K562 (cell line): ENCODE results near the gene ECSCR. TPM values are rescaled to one million over a fixed set of nuclear protein-coding genes. Genes with fewer than 3 reads are reported as not detected.

Experiments used
- BCOR ChIP-seq: fragments of 450-650 bp; IDR thresholded peaks from 2 replicates; pipeline ENCODE4 v1.6.1; 2016
- CBX3 ChIP-seq, 2 experiments: IDR thresholded peaks; 1 replicate in 1 of 2; 2 replicates in 1 of 2; pipeline ENCODE4 v1.6.1; 2012; ENCODE audit warnings: inconsistent platforms in 2 of 2, low read length in 2 of 2, borderline replicate concordance in 1 of 2, control low read depth in 1 of 2
- CCNT2 ChIP-seq: IDR thresholded peaks from 2 replicates; pipeline ENCODE4 v1.6.1; 2011; ENCODE audit warnings: borderline replicate concordance, low read depth, mild to moderate bottlenecking, moderate library complexity, mixed read lengths, low read length; ENCODE audit not compliant: insufficient read length; ENCODE audit errors: extremely low read depth
- CREM ChIP-seq: IDR thresholded peaks from 2 replicates; pipeline ENCODE4 v1.6.1; 2014; ENCODE audit warnings: antibody characterized with exemption, low read depth
- GATAD2B ChIP-seq: fragments of 450-650 bp; IDR thresholded peaks from 2 replicates; pipeline ENCODE4 v1.6.1; 2017; ENCODE audit warnings: mild to moderate bottlenecking, borderline replicate concordance
- HDAC3 ChIP-seq: fragments of 450-650 bp; IDR thresholded peaks from 2 replicates; pipeline ENCODE4 v1.6.1; 2018; ENCODE audit warnings: borderline replicate concordance, mild to moderate bottlenecking, moderate library complexity; ENCODE audit not compliant: partially characterized antibody
- KDM5B ChIP-seq: fragments of 200-600 bp; sonication (generic); IDR thresholded peaks from 2 replicates; pipeline ENCODE4 v1.6.1; 2012; ENCODE audit warnings: low read depth, mild to moderate bottlenecking, moderate library complexity, low read length, control low read depth, inconsistent platforms; ENCODE audit not compliant: insufficient replicate concordance
- L3MBTL2 ChIP-seq: fragments of 450-650 bp; IDR thresholded peaks from 2 replicates; pipeline ENCODE4 v1.6.1; 2016; ENCODE audit warnings: mild to moderate bottlenecking, moderate library complexity
- MCM7 ChIP-seq, 2 experiments: fragments of 450-650 bp; IDR thresholded peaks; 2 replicates each; pipeline ENCODE4 v1.6.1; 2016 to 2018
- MEIS2 ChIP-seq: fragments of 450-650 bp; IDR thresholded peaks from 2 replicates; pipeline ENCODE4 v1.6.1; 2014; ENCODE audit warnings: mild to moderate bottlenecking; ENCODE audit not compliant: partially characterized antibody
- NCOA1 ChIP-seq: fragments of 450-650 bp; IDR thresholded peaks from 2 replicates; pipeline ENCODE4 v1.6.1; 2016; ENCODE audit warnings: low read depth
- TOE1 ChIP-seq, 2 experiments: fragments of 450-650 bp in 1 of 2; sonication (generic) in 1 of 2; formaldehyde crosslinking in 1 of 2; IDR thresholded peaks; 2 replicates each; pipeline versions ENCODE4 v1.7.1 to v1.8.0; 2016 to 2022; ENCODE audit warnings: borderline replicate concordance in 2 of 2, mild to moderate bottlenecking in 2 of 2, antibody characterized with exemption in 1 of 2, inconsistent platforms in 1 of 2, low read depth in 1 of 2, missing genetic modification reagents in 1 of 2, moderate library complexity in 1 of 2
- ZBTB2 ChIP-seq: fragments of 450-650 bp; IDR thresholded peaks from 2 replicates; pipeline ENCODE4 v1.6.1; 2016; ENCODE audit warnings: antibody characterized with exemption
- ZNF217 ChIP-seq: sonication (generic); formaldehyde crosslinking; IDR thresholded peaks from 2 replicates; pipeline ENCODE4 v1.8.0; 2022; ENCODE audit warnings: mild to moderate bottlenecking, missing genetic modification reagents
- ZNF395 ChIP-seq: fragments of 200-800 bp; sonication (Bioruptor generic); IDR thresholded peaks from 2 replicates; pipeline ENCODE4 v1.6.1; 2017; ENCODE audit warnings: missing genetic modification characterization, missing compliant biosample characterization
- ZNF551 ChIP-seq: fragments of 250-450 bp; sonication (Bioruptor Pico); IDR thresholded peaks from 2 replicates; pipeline ENCODE4 v1.5.0; 2021; ENCODE audit warnings: mild to moderate bottlenecking, moderate library complexity
- polyA plus RNA-seq, 8 experiments: library from polyadenylated mRNA; depleted of rRNA in 4 of 8; stranded (reverse) in 5 of 8; unstranded in 3 of 8; fragments of >200 nt; fragmentation: Nextera tagmentation in 2 of 8; fragmentation: Illumina TruSeq in 1 of 8; extraction: Ambion mirVana in 2 of 8; extraction: Trizol in 1 of 8; gene quantifications; 2 replicates each; pipeline versions ENCODE4 v1.2.1 to v1.2.3, GENCODE V29; 2011 to 2014; ENCODE audit warnings: inconsistent platforms in 1 of 8, missing spikeins in 1 of 8
- total RNA-seq, 7 experiments: library from RNA; depleted of rRNA in 6 of 7; stranded (reverse); fragments of >200 nt in 6 of 7; fragmentation: Illumina TruSeq in 2 of 7; extraction: Trizol in 2 of 7; gene quantifications; 2 replicates each; pipeline versions ENCODE4 v1.2.1 to v1.2.3, GENCODE V29; 2011 to 2021; ENCODE audit warnings: low replicate concordance in 1 of 7
- TF ChIP-seq, protein P1 (sequence below): fragments of 450-650 bp; IDR thresholded peaks from 2 replicates; pipeline ENCODE4 v1.6.1; 2018; ENCODE audit warnings: mild to moderate bottlenecking, low read depth; ENCODE audit not compliant: partially characterized antibody
- TF ChIP-seq, protein P2 (sequence below): fragments of 250-450 bp; sonication (Bioruptor Pico); IDR thresholded peaks from 2 replicates; pipeline ENCODE4 v1.8.0; 2021; ENCODE audit warnings: moderate library complexity, mild to moderate bottlenecking, inconsistent platforms

The ECSCR gene
- total and polyA plus RNA-seq, 9 of the 15 experiments (the other 6 are each of a cell fraction or from before 2014, with no cell fraction given) = 0.10 to 0.25 (median 0.13) TPM; not detected in 6

- TF ChIP-seq, protein P1, sequence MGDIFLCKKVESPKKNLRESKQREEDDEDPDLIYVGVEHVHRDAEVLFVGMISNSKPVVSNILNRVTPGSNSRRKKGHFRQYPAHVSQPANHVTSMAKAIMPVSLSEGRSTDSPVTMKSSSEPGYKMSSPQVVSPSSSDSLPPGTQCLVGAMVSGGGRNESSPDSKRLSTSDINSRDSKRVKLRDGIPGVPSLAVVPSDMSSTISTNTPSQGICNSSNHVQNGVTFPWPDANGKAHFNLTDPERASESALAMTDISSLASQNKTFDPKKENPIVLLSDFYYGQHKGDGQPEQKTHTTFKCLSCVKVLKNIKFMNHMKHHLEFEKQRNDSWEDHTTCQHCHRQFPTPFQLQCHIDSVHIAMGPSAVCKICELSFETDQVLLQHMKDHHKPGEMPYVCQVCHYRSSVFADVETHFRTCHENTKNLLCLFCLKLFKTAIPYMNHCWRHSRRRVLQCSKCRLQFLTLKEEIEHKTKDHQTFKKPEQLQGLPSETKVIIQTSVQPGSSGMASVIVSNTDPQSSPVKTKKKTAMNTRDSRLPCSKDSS = no peak
- TF ChIP-seq L3MBTL2 = 0 out of 2 replicates have a peak, but pooled peaks have one; percentile 37
- no peak for TF ChIP-seq ZBTB2
- no peak for TF ChIP-seq MCM7 (IDR thresholded peaks at IDR 0.05)
- TF ChIP-seq GATAD2B = peak; percentile 79; the same call in 1 of the 2 replicates
- peak; percentile 48 for TF ChIP-seq CCNT2
- peak; percentile 80 for TF ChIP-seq NCOA1
- peak; percentile 60 for TF ChIP-seq ZNF395
- 0 out of 2 replicates have a peak, but pooled peaks have one; percentile 67 for TF ChIP-seq TOE1 (IDR thresholded peaks at IDR 0.05; ENCODE audit: borderline replicate concordance)
- no peak for TF ChIP-seq TOE1 (CRISPR knock-in tag; IDR thresholded peaks at IDR 0.05; ENCODE audit: borderline replicate concordance, low read depth)
- no peak for TF ChIP-seq ZNF551
- no peak for TF ChIP-seq KDM5B
- TF ChIP-seq ZNF217 (CRISPR knock-in tag) = no peak
- TF ChIP-seq CBX3 (IDR thresholded peaks at IDR 0.05; ENCODE audit: borderline replicate concordance in 1 of 2, low read length in 2 of 2) = no peak; a peak in 1 of 3 replicates
- TF ChIP-seq, protein P2, sequence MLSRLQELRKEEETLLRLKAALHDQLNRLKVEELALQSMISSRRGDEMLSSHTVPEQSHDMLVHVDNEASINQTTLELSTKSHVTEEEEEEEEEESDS (CRISPR knock-in tag) = no peak
- peak; percentile 37 for TF ChIP-seq HDAC3
- no peak for TF ChIP-seq BCOR
- peak; percentile 75 for TF ChIP-seq CREM
- TF ChIP-seq MEIS2 = peak; percentile 25
Observed at GRCh38 chr5:139474890-139475791, 12.6 kb upstream of the ECSCR start (continued).
